Activated naive CD4-positive, alpha-beta T cell treated with anti-CD3 and anti-CD28 coated beads, Interleukin-2, amount 10 ng/mL, durations not matched to agents 7 days and 5 days (primary cell): ENCODE results near the gene PDSS2.

Experiments used
- CTCF ChIA-PET: fragments of 350-600 bp; sonication (Branson Sonifier 250); formaldehyde crosslinking; loops from one replicate; lab custom pipeline; 2021; ENCODE audit warnings: antibody characterized with exemption; lab: Charles Lee
- DNase-seq: peaks from one replicate; pipeline ENCODE4 v3.0.0-alpha.2; 2020
- H3K27ac Mint-ChIP-seq: one replicate; pipeline ENCODE4 v1.8.0; 2021; ENCODE audit warnings: mild to moderate bottlenecking, moderate library complexity, mixed read lengths
- H3K27me3 Mint-ChIP-seq: one replicate; pipeline ENCODE4 v1.8.0; 2021; ENCODE audit warnings: mild to moderate bottlenecking, mixed read lengths
- H3K36me3 Mint-ChIP-seq: one replicate; pipeline ENCODE4 v1.8.0; 2021; ENCODE audit warnings: mixed read lengths
- H3K4me1 Mint-ChIP-seq: one replicate; pipeline ENCODE4 v1.8.0; 2021; ENCODE audit warnings: mixed read lengths
- H3K4me3 Mint-ChIP-seq: one replicate; pipeline ENCODE4 v1.8.0; 2021; ENCODE audit warnings: mild to moderate bottlenecking, moderate library complexity, mixed read lengths
- H3K9me3 Mint-ChIP-seq: one replicate; pipeline ENCODE4 v1.8.0; 2021; ENCODE audit warnings: mixed read lengths

PDSS2 gene

GRCh38 chr6:107421696-107422256 lies 37.6 kb downstream of the PDSS2 start:
- CTCF ChIA-PET: interaction anchor here (0.6 kb wide), 1 partner anchor 215 kb away, joined by 3 read pairs; no protein-coding TSS in a partner anchor
- H3K27me3 Mint-ChIP-seq: no peaks in the 10 kb centered on the region

GRCh38 chr6:107419733-107420132 lies 39.6 kb downstream of the PDSS2 start:
- DNase-seq: no peak
- CTCF ChIA-PET: no interaction called here
- no peak overlapping the region for H3K27ac Mint-ChIP-seq
- H3K9me3 Mint-ChIP-seq: no peaks in the 10 kb centered on the region
- H3K36me3 Mint-ChIP-seq: peaks cover under 1% of the 10 kb centered on the region
- no peaks in the 10 kb centered on the region for H3K4me1 Mint-ChIP-seq
- H3K27me3 Mint-ChIP-seq: no peaks in the 10 kb centered on the region
- H3K4me3 Mint-ChIP-seq: no peak overlapping the region

More at GRCh38 chr6:107421696-107422256, 37.6 kb downstream of the PDSS2 start:
- Mint-ChIP-seq H3K4me3 (no peak overlapping the region), H3K9me3 (peaks cover 14% of the 10 kb centered on the region), H3K27ac (no peak overlapping the region), H3K4me1 (no peaks in the 10 kb centered on the region), H3K36me3 (peaks cover 13% of the 10 kb centered on the region)
- no peak for DNase-seq

- no peak overlapping the region for H3K4me3 Mint-ChIP-seq
- H3K36me3 Mint-ChIP-seq: no peaks in the 10 kb centered on the region
- CTCF ChIA-PET: no interaction called here
- no peaks in the 10 kb centered on the region for H3K9me3 Mint-ChIP-seq
- no peaks in the 10 kb centered on the region for H3K27me3 Mint-ChIP-seq
- no peaks in the 10 kb centered on the region for H3K4me1 Mint-ChIP-seq
- no peak for DNase-seq
- no peak overlapping the region for H3K27ac Mint-ChIP-seq
Observed at GRCh38 chr6:107418118-107418517, 41.2 kb downstream of the PDSS2 start.

GRCh38 chr6:107416145-107416544 lies 43.2 kb downstream of the PDSS2 start:
- H3K36me3 Mint-ChIP-seq: no peaks in the 10 kb centered on the region

GRCh38 chr6:107413966-107414645 lies 45.3 kb downstream of the PDSS2 start:
- no peaks in the 10 kb centered on the region for H3K4me1 Mint-ChIP-seq
- CTCF ChIA-PET: no interaction called here
- H3K4me3 Mint-ChIP-seq: no peak overlapping the region
- DNase-seq: no peak
- no peaks in the 10 kb centered on the region for H3K27me3 Mint-ChIP-seq
- no peak overlapping the region for H3K27ac Mint-ChIP-seq
- no peaks in the 10 kb centered on the region for H3K36me3 Mint-ChIP-seq
- H3K9me3 Mint-ChIP-seq: no peaks in the 10 kb centered on the region

More at GRCh38 chr6:107416145-107416544, 43.2 kb downstream of the PDSS2 start:
- Mint-ChIP-seq H3K9me3 (no peaks in the 10 kb centered on the region), H3K4me3 (no peak overlapping the region), H3K4me1 (no peaks in the 10 kb centered on the region), H3K27ac (no peak overlapping the region), H3K27me3 (no peaks in the 10 kb centered on the region)
- DNase-seq: no peak
- CTCF ChIA-PET: no interaction called here

- Mint-ChIP-seq H3K4me1 (no peaks in the 10 kb centered on the region), H3K27me3 (no peaks in the 10 kb centered on the region), H3K27ac (no peak overlapping the region), H3K36me3 (peaks cover 2% of the 10 kb centered on the region), H3K4me3 (no peak overlapping the region), H3K9me3 (no peaks in the 10 kb centered on the region)
- CTCF ChIA-PET: no interaction called here
- no peak for DNase-seq
Observed at GRCh38 chr6:107411161-107411560, 48.2 kb downstream of the PDSS2 start.

- Mint-ChIP-seq H3K9me3 (peaks cover 3% of the 10 kb centered on the region), H3K4me3 (no peak overlapping the region), H3K4me1 (no peaks in the 10 kb centered on the region), H3K36me3 (peaks cover 4% of the 10 kb centered on the region), H3K27ac (no peak overlapping the region), H3K27me3 (no peaks in the 10 kb centered on the region)
- CTCF ChIA-PET: no interaction called here
- DNase-seq: no peak
Observed at GRCh38 chr6:107409942-107410341, 49.4 kb downstream of the PDSS2 start.

GRCh38 chr6:107408714-107409113 lies 50.6 kb downstream of the PDSS2 start:
- CTCF ChIA-PET: no interaction called here

GRCh38 chr6:107405002-107405401 lies 54.4 kb downstream of the PDSS2 start:
- CTCF ChIA-PET: no interaction called here
- H3K4me3 Mint-ChIP-seq: no peak overlapping the region
- no peak overlapping the region for H3K27ac Mint-ChIP-seq
- H3K9me3 Mint-ChIP-seq: peaks cover 40% of the 10 kb centered on the region
- H3K36me3 Mint-ChIP-seq: peaks cover 41% of the 10 kb centered on the region
- no peaks in the 10 kb centered on the region for H3K27me3 Mint-ChIP-seq
- no peaks in the 10 kb centered on the region for H3K4me1 Mint-ChIP-seq
- no peak for DNase-seq

More at GRCh38 chr6:107408714-107409113, 50.6 kb downstream of the PDSS2 start:
- Mint-ChIP-seq H3K36me3 (peaks cover 16% of the 10 kb centered on the region), H3K4me3 (no peak overlapping the region), H3K27me3 (no peaks in the 10 kb centered on the region), H3K9me3 (peaks cover 14% of the 10 kb centered on the region), H3K27ac (no peak overlapping the region), H3K4me1 (no peaks in the 10 kb centered on the region)
- DNase-seq: no peak

- Mint-ChIP-seq H3K4me1 (no peaks in the 10 kb centered on the region), H3K4me3 (no peak overlapping the region), H3K27me3 (no peaks in the 10 kb centered on the region), H3K27ac (no peak overlapping the region), H3K36me3 (peaks cover 46% of the 10 kb centered on the region), H3K9me3 (peaks cover 43% of the 10 kb centered on the region)
- DNase-seq: no peak
- CTCF ChIA-PET: no interaction called here
Observed at GRCh38 chr6:107402533-107402932, 56.8 kb downstream of the PDSS2 start.

- DNase-seq: no peak
- CTCF ChIA-PET: no interaction called here
- Mint-ChIP-seq H3K4me3 (no peak overlapping the region), H3K4me1 (no peaks in the 10 kb centered on the region), H3K27me3 (no peaks in the 10 kb centered on the region), H3K9me3 (peaks cover 43% of the 10 kb centered on the region), H3K27ac (no peak overlapping the region), H3K36me3 (peaks cover 44% of the 10 kb centered on the region)
Observed at GRCh38 chr6:107401573-107401972, 57.8 kb downstream of the PDSS2 start.

GRCh38 chr6:107400616-107401147 lies 58.7 kb downstream of the PDSS2 start:
- Mint-ChIP-seq H3K27me3 (no peaks in the 10 kb centered on the region), H3K9me3 (peaks cover 47% of the 10 kb centered on the region), H3K4me1 (no peaks in the 10 kb centered on the region), H3K27ac (no peak overlapping the region), H3K4me3 (no peak overlapping the region), H3K36me3 (peaks cover 44% of the 10 kb centered on the region)
- CTCF ChIA-PET: no interaction called here
- DNase-seq: no peak

- Mint-ChIP-seq H3K36me3 (peaks cover 42% of the 10 kb centered on the region), H3K4me1 (no peaks in the 10 kb centered on the region), H3K4me3 (no peak overlapping the region), H3K27ac (no peak overlapping the region), H3K27me3 (no peaks in the 10 kb centered on the region), H3K9me3 (peaks cover 44% of the 10 kb centered on the region)
- no peak for DNase-seq
- CTCF ChIA-PET: no interaction called here
Observed at GRCh38 chr6:107399935-107400334, 59.4 kb downstream of the PDSS2 start.

- CTCF ChIA-PET: no interaction called here
- H3K27ac Mint-ChIP-seq: no peak overlapping the region
- peaks cover 27% of the 10 kb centered on the region for H3K9me3 Mint-ChIP-seq
- peaks cover 38% of the 10 kb centered on the region for H3K36me3 Mint-ChIP-seq
- no peaks in the 10 kb centered on the region for H3K4me1 Mint-ChIP-seq
- H3K27me3 Mint-ChIP-seq: no peaks in the 10 kb centered on the region
- H3K4me3 Mint-ChIP-seq: no peak overlapping the region
- no peak for DNase-seq
Observed at GRCh38 chr6:107398001-107398400, 61.4 kb downstream of the PDSS2 start.

- Mint-ChIP-seq H3K9me3 (peaks cover 18% of the 10 kb centered on the region), H3K27ac (no peak overlapping the region), H3K4me3 (no peak overlapping the region), H3K36me3 (peaks cover 30% of the 10 kb centered on the region), H3K4me1 (no peaks in the 10 kb centered on the region), H3K27me3 (no peaks in the 10 kb centered on the region)
- CTCF ChIA-PET: no interaction called here
- DNase-seq: no peak
Observed at GRCh38 chr6:107396211-107396610, 63.2 kb downstream of the PDSS2 start.
